GM12878 (cell line): ENCODE data around the gene LRP5. TPM values are rescaled to one million over a fixed set of nuclear protein-coding genes. Genes with fewer than 3 reads are reported as not detected.

Source experiments
- BCL3 ChIP-seq: IDR thresholded peaks from 2 replicates; pipeline ENCODE4 v1.6.1; 2011; ENCODE audit warnings: borderline replicate concordance, low read depth, mild to moderate bottlenecking, moderate library complexity, low read length; ENCODE audit not compliant: insufficient read depth, poor library complexity, severe bottlenecking
- CEBPZ ChIP-seq: fragments of 150-350 bp; IDR thresholded peaks from 2 replicates; pipeline ENCODE4 v1.6.1; 2016; ENCODE audit warnings: low read depth, low read length
- EED ChIP-seq: sonication (generic); IDR thresholded peaks from 2 replicates; pipeline ENCODE4 v1.6.1; 2016; ENCODE audit warnings: antibody characterized with exemption, low read depth
- EP300 ChIP-seq, 2 experiments: fragments of 150-350 bp in 1 of 2; IDR thresholded peaks; 2 replicates each; pipeline ENCODE4 v1.6.1; 2011 to 2012; ENCODE audit warnings: low read depth in 2 of 2, low read length in 2 of 2, borderline replicate concordance in 1 of 2, improper control_type of control experiment in 1 of 2, inconsistent platforms in 1 of 2; ENCODE audit not compliant: control insufficient read depth in 1 of 2
- FOS ChIP-seq: IDR thresholded peaks from 3 replicates; pipeline ENCODE4 v1.6.1; 2011; ENCODE audit warnings: borderline replicate concordance; ENCODE audit not compliant: insufficient read length; ENCODE audit errors: extremely low read depth
- HCFC1 ChIP-seq: fragments of 150-350 bp; IDR thresholded peaks from 2 replicates; pipeline ENCODE4 v1.6.1; 2014; ENCODE audit warnings: low read length
- JUND ChIP-seq: IDR thresholded peaks from 2 replicates; pipeline ENCODE4 v1.6.1; 2012; ENCODE audit warnings: low read depth, mild to moderate bottlenecking, low read length, improper control_type of control experiment, moderate library complexity
- MEF2A ChIP-seq: IDR thresholded peaks from 2 replicates; pipeline ENCODE4 v1.6.1; 2011; ENCODE audit warnings: low read depth, mild to moderate bottlenecking, low read length, moderate library complexity; ENCODE audit not compliant: insufficient read depth
- NFXL1 ChIP-seq: fragments of 450-650 bp; IDR thresholded peaks from 2 replicates; pipeline ENCODE4 v1.6.1; 2017; ENCODE audit warnings: antibody characterized with exemption, mild to moderate bottlenecking, borderline replicate concordance
- NR2F1 ChIP-seq: fragments of 450-650 bp; conservative IDR thresholded peaks from 2 replicates; pipeline ENCODE4 v1.6.1; 2017; ENCODE audit warnings: mild to moderate bottlenecking
- PML ChIP-seq: IDR thresholded peaks from 2 replicates; pipeline ENCODE4 v1.6.1; 2012; ENCODE audit warnings: low read length, inconsistent platforms
- POLR2AphosphoS5 ChIP-seq: IDR thresholded peaks from 2 replicates; pipeline ENCODE4 v1.6.1; 2011; ENCODE audit warnings: mild to moderate bottlenecking, low read length, inconsistent platforms
- RELA ChIP-seq: fragments of 450-650 bp; IDR thresholded peaks from 2 replicates; pipeline ENCODE4 v1.8.0; 2014; ENCODE audit warnings: borderline replicate concordance; ENCODE audit not compliant: partially characterized antibody
- SIN3A ChIP-seq: IDR thresholded peaks from 2 replicates; pipeline ENCODE4 v1.6.1; 2012; ENCODE audit warnings: low read depth, low read length, improper control_type of control experiment
- SMAD5 ChIP-seq: IDR thresholded peaks from 2 replicates; pipeline ENCODE4 v1.6.1; 2016; ENCODE audit warnings: antibody characterized with exemption, low read depth
- SRF ChIP-seq, 2 experiments: IDR thresholded peaks; 2 replicates each; pipeline ENCODE4 v1.6.1; 2011; ENCODE audit warnings: low read depth in 2 of 2, low read length in 2 of 2, mild to moderate bottlenecking in 1 of 2, moderate library complexity in 1 of 2
- USF2 ChIP-seq: IDR thresholded peaks from 2 replicates; pipeline ENCODE4 v1.6.1; 2011; ENCODE audit warnings: low read depth, low read length, improper control_type of control experiment, borderline replicate concordance
- ZBTB11 ChIP-seq: fragments of 450-650 bp; formaldehyde crosslinking; IDR thresholded peaks from 2 replicates; pipeline ENCODE4 v1.5.0; 2022; ENCODE audit warnings: mild to moderate bottlenecking, missing genetic modification characterization
- ZNF207 ChIP-seq: fragments of 450-650 bp; IDR thresholded peaks from 2 replicates; pipeline ENCODE4 v1.6.1; 2014; ENCODE audit warnings: antibody characterized with exemption, mild to moderate bottlenecking, borderline replicate concordance
- ZNF217 ChIP-seq: fragments of 450-650 bp; IDR thresholded peaks from 2 replicates; pipeline ENCODE4 v1.6.1; 2017; ENCODE audit warnings: antibody characterized with exemption, mild to moderate bottlenecking
- ZNF622 ChIP-seq: fragments of 450-650 bp; IDR thresholded peaks from 2 replicates; pipeline ENCODE4 v1.6.1; 2017; ENCODE audit warnings: mild to moderate bottlenecking, inconsistent platforms
- polyA plus RNA-seq, 11 experiments: library from polyadenylated mRNA; depleted of rRNA in 4 of 11; unstranded in 6 of 11; stranded (reverse) in 5 of 11; fragments of >200 nt; fragmentation: Nextera tagmentation in 4 of 11; fragmentation: Illumina TruSeq in 1 of 11; extraction: Ambion mirVana in 4 of 11; extraction: Trizol in 1 of 11; gene quantifications; 1 replicate in 1 of 11; 2 replicates in 10 of 11; pipeline versions ENCODE4 v1.2.1 to v1.2.3, GENCODE V29; 2011 to 2016; ENCODE audit warnings: inconsistent platforms in 2 of 11, missing spikeins in 2 of 11, low read depth in 1 of 11
- total RNA-seq, 4 experiments: library from RNA; depleted of rRNA in 3 of 4; stranded (reverse); fragments of >200 nt in 3 of 4; fragmentation: Illumina TruSeq in 1 of 4; extraction: Trizol in 1 of 4; gene quantifications; 2 replicates each; pipeline versions ENCODE4 v1.2.1 to v1.2.3, GENCODE V29; 2013 to 2021

The LRP5 gene
- total and polyA plus RNA-seq, 10 of the 15 experiments (the other 5 are each of a cell fraction or from before 2014, with no cell fraction given), result 0.37 to 34.0 (median 6.6) TPM

GRCh38 chr11:68412593-68413475 is 100.4 kb downstream of the LRP5 start (continued):
- TF ChIP-seq CEBPZ (no peak), EED (peak; percentile 92), ZBTB11 (no peak), EP300 (IDR thresholded peaks at IDR 0.05; ENCODE audit: borderline replicate concordance in 1 of 2, control insufficient read depth in 1 of 2, low read depth in 2 of 2, low read length in 2 of 2) (peak; percentile 93 to 96), SRF (IDR thresholded peaks at IDR 0.05; ENCODE audit: low read depth in 2 of 2, low read length in 2 of 2) (no peak), NFXL1 (no peak), ZNF217 (peak; percentile 90), FOS (no peak), POLR2AphosphoS5 (no peak), USF2 (peak; percentile 28; the same call in 1 of the 2 replicates), RELA (peak; percentile 40), ZNF207 (no peak), SIN3A (no peak), JUND (peak; percentile 42; the same call in 1 of the 2 replicates), NR2F1 (peak; percentile 68), MEF2A (0 out of 2 replicates have a peak, but pooled peaks have one; percentile 36), SMAD5 (no peak), BCL3 (peak; percentile 54), ZNF622 (no peak), HCFC1 (no peak), PML (no peak)
